Lung (tissue), 12 donors: Measurements from ENCODE around the gene PACSIN1. TPM values are rescaled to one million over a fixed set of nuclear protein-coding genes. Genes with fewer than 3 reads are reported as not detected.

Source experiments
- ATAC-seq: fragments of 200-7000 bp; cut with Tn5 transposase; one replicate; pipeline ENCODE4 v1.9.1; 2020; ENCODE audit warnings: moderate number of reproducible peaks; ENCODE audit not compliant: insufficient read depth, low FRiP score
- DNase-seq, 3 donors: peaks; one replicate each; pipeline ENCODE4 v3.0.0-alpha.2; 2013 to 2017
- H3K27ac ChIP-seq, 2 donors: one replicate each; pipeline ENCODE4 v1.5.1; 2013; ENCODE audit warnings: mild to moderate bottlenecking in 2 of 2, moderate library complexity in 2 of 2, control low read depth in 1 of 2, inconsistent platforms in 1 of 2, low read depth in 1 of 2, low read length in 1 of 2
- H3K27me3 ChIP-seq, 3 donors: one replicate each; pipeline ENCODE4 v1.5.1; 2013; ENCODE audit warnings: low read length in 2 of 3; ENCODE audit not compliant: control insufficient read depth in 3 of 3, insufficient read depth in 3 of 3
- H3K36me3 ChIP-seq, 4 donors: one replicate each; pipeline ENCODE4 v1.5.1; 2013; ENCODE audit warnings: low read length in 4 of 4, mild to moderate bottlenecking in 1 of 4, moderate library complexity in 1 of 4; ENCODE audit not compliant: control insufficient read depth in 4 of 4, insufficient read depth in 4 of 4
- H3K4me1 ChIP-seq, 5 donors: one replicate each; pipeline ENCODE4 v1.5.1; 2013; ENCODE audit warnings: low read length in 5 of 5, mild to moderate bottlenecking in 2 of 5, moderate library complexity in 1 of 5; ENCODE audit not compliant: control insufficient read depth in 5 of 5, insufficient read depth in 5 of 5
- H3K4me3 ChIP-seq: one replicate; pipeline ENCODE4 v1.5.1; 2013; ENCODE audit warnings: mild to moderate bottlenecking, control low read depth, moderate library complexity
- H3K9ac ChIP-seq, 2 donors: one replicate each; pipeline ENCODE4 v1.5.1; 2013; ENCODE audit warnings: low read length in 2 of 2, control low read depth in 1 of 2; ENCODE audit not compliant: insufficient read depth in 1 of 2
- H3K9me3 ChIP-seq, 4 donors: one replicate each; pipeline ENCODE4 v1.5.1; 2013; ENCODE audit warnings: low read length in 3 of 4, mild to moderate bottlenecking in 1 of 4, moderate library complexity in 1 of 4; ENCODE audit not compliant: control insufficient read depth in 4 of 4, insufficient read depth in 3 of 4
- WGBS, 2 donors: extraction: QIAGEN DNeasy Blood & Tissue Kit; methylation state at CpG; one replicate each; pipeline ENCODE4 v1.1.7; 2013; 5-methylcytosine and 5-hydroxymethylcytosine counted together
- polyA plus RNA-seq, 2 donors: library from polyadenylated mRNA; stranded (reverse); fragments of 200-250 nt; gene quantifications; one replicate each; pipeline ENCODE4 v1.2.1, GENCODE V29; 2013
- total RNA-seq, 2 donors: library from RNA; depleted of rRNA in 1 of 2; stranded (reverse); fragments of >200 nt in 1 of 2; gene quantifications; one replicate each; pipeline ENCODE4 v1.2.1, GENCODE V29; 2014 to 2021
- TF ChIP-seq, protein P1 (sequence below): IDR thresholded peaks from 2 replicates; pipeline ENCODE4 v1.5.1; 2012; ENCODE audit warnings: mild to moderate bottlenecking; ENCODE audit errors: control extremely low read depth, extremely low read depth
- donor health status: control.
- donor health status: control.
- donor health status: Bipolar disorder and iron deficiency.
- donor health status: healthy.
- donor health status: DM: yes; HTN: yes; CAD: no.

The PACSIN1 gene
- total and polyA plus RNA-seq, 4 donors: 0.02 to 0.17 (median 0.12) TPM

DNA sequence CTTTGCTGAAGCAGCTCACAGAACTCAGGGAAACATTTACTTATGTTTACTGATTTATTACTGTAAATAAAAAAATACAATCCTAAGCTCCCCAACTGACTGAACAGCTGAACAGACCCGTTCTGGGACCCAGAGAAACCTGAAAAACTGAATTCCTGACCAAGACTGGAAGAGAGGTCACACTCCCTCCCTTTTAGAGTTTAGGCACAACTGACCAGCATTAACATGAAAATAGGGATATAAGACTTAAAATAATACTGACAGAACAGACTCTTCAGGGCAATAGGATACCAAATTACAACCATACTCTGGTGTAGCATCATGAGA, 28.3 kb upstream of the PACSIN1 start:
- whole genome bisulfite sequencing, 2 donors: 76 to 84% methylated on average over 1 of the region's 1 CpG
- TF ChIP-seq, protein P1, sequence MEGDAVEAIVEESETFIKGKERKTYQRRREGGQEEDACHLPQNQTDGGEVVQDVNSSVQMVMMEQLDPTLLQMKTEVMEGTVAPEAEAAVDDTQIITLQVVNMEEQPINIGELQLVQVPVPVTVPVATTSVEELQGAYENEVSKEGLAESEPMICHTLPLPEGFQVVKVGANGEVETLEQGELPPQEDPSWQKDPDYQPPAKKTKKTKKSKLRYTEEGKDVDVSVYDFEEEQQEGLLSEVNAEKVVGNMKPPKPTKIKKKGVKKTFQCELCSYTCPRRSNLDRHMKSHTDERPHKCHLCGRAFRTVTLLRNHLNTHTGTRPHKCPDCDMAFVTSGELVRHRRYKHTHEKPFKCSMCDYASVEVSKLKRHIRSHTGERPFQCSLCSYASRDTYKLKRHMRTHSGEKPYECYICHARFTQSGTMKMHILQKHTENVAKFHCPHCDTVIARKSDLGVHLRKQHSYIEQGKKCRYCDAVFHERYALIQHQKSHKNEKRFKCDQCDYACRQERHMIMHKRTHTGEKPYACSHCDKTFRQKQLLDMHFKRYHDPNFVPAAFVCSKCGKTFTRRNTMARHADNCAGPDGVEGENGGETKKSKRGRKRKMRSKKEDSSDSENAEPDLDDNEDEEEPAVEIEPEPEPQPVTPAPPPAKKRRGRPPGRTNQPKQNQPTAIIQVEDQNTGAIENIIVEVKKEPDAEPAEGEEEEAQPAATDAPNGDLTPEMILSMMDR: no peak
- no peaks in the 10 kb centered on the region for H3K4me1 ChIP-seq
- no peaks in the 10 kb centered on the region for H3K36me3 ChIP-seq
- no peaks in the 10 kb centered on the region for H3K9me3 ChIP-seq
- no peaks in the 10 kb centered on the region for H3K27me3 ChIP-seq
- H3K27ac ChIP-seq: no peak overlapping the region
- DNase-seq: no peak
- ATAC-seq: no peak
- H3K4me3 ChIP-seq: no peak overlapping the region
- no peak overlapping the region for H3K9ac ChIP-seq

DNA sequence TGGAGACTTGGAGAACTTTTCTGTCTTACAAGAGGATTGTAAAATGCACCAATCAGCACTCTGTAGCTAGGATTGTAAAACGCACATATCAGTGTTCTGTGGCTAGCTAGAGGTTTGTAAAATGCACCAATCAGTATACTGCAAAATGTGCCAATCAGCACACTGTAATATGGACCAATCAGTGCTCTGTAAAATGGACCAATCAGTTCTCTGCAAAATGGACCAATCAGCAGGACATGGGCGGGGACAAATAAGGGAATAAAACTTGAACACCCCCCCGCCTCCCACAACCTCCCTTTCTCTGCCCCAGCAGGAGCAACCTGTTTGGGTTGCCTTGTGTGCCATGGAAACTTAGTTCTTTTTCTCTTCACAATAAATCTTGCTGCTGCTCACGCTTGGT, 27.2 kb upstream of the PACSIN1 start:
- H3K4me1 ChIP-seq: no peaks in the 10 kb centered on the region
- ATAC-seq (no peak), DNase-seq (no peak)
- no peaks in the 10 kb centered on the region for H3K36me3 ChIP-seq
- H3K9ac ChIP-seq: no peak overlapping the region
- no peaks in the 10 kb centered on the region for H3K9me3 ChIP-seq
- 65 to 68% methylated on average over 4 of the region's 4 CpGs for WGBS, 2 donors
- no peak overlapping the region for H3K27ac ChIP-seq
- H3K4me3 ChIP-seq: no peak overlapping the region
- no peaks in the 10 kb centered on the region for H3K27me3 ChIP-seq
- TF ChIP-seq, protein P1: no peak

DNA sequence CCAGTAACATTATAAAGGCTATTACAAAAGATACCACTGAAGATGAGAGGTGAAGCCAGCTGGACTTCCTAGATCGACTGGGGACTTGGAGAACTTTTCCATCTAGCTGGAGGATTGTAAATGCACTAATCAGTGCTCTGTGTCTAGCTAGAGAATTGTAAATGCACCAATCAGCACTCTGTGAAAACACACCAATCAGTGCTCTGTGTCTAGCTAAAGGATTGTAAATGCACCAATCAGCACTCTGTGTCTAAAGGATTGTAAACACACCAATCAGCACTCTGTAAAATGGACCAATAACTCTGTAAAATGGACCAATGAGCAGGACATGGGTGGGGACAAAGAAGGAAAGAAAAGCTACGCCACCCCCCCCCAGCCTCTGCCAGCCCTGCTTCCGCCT, 26.4 kb upstream of the PACSIN1 start:
- Histone ChIP-seq H3K27me3 (no peaks in the 10 kb centered on the region), H3K4me3 (no peak overlapping the region), H3K9me3 (no peaks in the 10 kb centered on the region), H3K36me3 (no peaks in the 10 kb centered on the region), H3K4me1 (no peaks in the 10 kb centered on the region), H3K27ac (no peak overlapping the region), H3K9ac (no peak overlapping the region)
- TF ChIP-seq, protein P1: no peak
- DNase-seq (no peak), ATAC-seq (no peak)
- 86 to 100% methylated on average over 1 to 3 of the region's 3 CpGs for WGBS, 2 donors

DNA sequence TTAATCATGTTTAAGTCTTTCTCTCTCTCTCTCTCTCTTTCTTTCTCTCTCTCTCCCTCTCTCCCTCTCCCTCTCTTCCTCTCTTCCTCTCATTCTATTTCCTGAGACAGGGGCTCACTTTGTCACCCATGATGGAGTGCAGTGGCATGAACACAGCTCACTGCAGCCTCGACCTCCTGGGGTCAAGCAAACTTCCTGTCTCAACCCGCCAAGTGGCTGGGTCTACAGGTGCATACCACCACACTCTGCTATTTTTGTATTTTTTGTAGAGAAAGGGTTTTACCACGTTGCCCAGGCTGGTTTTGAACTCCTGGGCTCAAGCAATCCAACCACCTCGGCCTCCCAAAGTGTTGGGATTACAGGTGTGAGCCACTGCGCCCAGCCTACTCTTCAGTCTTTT, 24.4 kb upstream of the PACSIN1 start:
- no peak overlapping the region for H3K27ac ChIP-seq
- H3K9me3 ChIP-seq: no peaks in the 10 kb centered on the region
- no peaks in the 10 kb centered on the region for H3K36me3 ChIP-seq
- WGBS, 2 donors: 57 to 61% methylated on average over 5 of the region's 5 CpGs
- no peaks in the 10 kb centered on the region for H3K4me1 ChIP-seq
- H3K9ac ChIP-seq: no peak overlapping the region
- no peaks in the 10 kb centered on the region for H3K27me3 ChIP-seq
- DNase-seq (no peak), ATAC-seq (no peak)
- no peak overlapping the region for H3K4me3 ChIP-seq
- TF ChIP-seq, protein P1: no peak
